ENCODE results near the gene MTA1. TPM values are rescaled to one million over a fixed set of nuclear protein-coding genes. Genes with fewer than 3 reads are reported as not detected.

Gene MTA1
- total RNA-seq, 3 donors from 2014 or later (not counting 1 experiment from before 2014, with no cell fraction given): 104 to 125 (median 112) TPM

DNA sequence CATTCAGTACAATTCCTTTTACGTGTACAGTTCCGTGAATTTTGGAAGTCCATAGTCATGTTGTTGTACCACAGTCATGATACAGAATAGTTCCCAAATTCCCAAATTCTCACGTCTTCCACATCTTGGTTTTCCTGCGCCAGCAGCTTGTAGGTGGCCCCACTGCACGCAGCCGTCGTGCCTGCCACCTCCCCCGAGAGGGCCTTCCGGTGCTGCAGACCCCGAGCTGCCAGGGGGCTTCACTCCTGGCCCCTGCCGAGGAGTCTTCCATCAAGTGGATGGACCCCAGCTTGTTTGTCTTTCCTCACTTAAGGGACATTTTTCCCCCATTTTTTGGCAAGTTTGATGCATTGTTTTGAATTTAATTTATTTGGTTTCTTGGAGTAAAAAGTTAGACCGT, 16.8 kb downstream of the MTA1 start:
- TF ChIP-seq CTCF (IDR thresholded peaks at IDR 0.05): no peak
- Histone ChIP-seq H3K4me1 (ENCODE audit: control insufficient read depth, insufficient read depth, low read length) (no peaks in the 10 kb centered on the region), H3K9me3 (ENCODE audit: control insufficient read depth, insufficient read depth, low read length) (no peaks in the 10 kb centered on the region), H3K27ac (ENCODE audit: low read length) (no peak overlapping the region), H3K4me3 (ENCODE audit: low read length) (no peak overlapping the region), H3K27me3 (ENCODE audit: control insufficient read depth, insufficient read depth, low read length) (no peaks in the 10 kb centered on the region), H3K36me3 (ENCODE audit: control insufficient read depth, insufficient read depth, low read length) (peaks cover 6% of the 10 kb centered on the region)
- Mint-ChIP-seq H3K9me3 (no peaks in the 10 kb centered on the region), H3K27ac (no peak overlapping the region), H3K4me3 (no peak overlapping the region), H3K36me3 (no peaks in the 10 kb centered on the region), H3K27me3 (ENCODE audit: low read depth in 2 of 2) (no peaks in the 10 kb centered on the region), H3K4me1 (peaks cover 16 to 18% of the 10 kb centered on the region in 2 donors)
- ATAC-seq: no peak
- DNase-seq: no peak
- WGBS (ENCODE audit: insufficient coverage): 96% methylated on average over 12 of the region's 12 CpGs
- intact Hi-C loops (cut with micrococcal nuclease): no loop called here

DNA sequence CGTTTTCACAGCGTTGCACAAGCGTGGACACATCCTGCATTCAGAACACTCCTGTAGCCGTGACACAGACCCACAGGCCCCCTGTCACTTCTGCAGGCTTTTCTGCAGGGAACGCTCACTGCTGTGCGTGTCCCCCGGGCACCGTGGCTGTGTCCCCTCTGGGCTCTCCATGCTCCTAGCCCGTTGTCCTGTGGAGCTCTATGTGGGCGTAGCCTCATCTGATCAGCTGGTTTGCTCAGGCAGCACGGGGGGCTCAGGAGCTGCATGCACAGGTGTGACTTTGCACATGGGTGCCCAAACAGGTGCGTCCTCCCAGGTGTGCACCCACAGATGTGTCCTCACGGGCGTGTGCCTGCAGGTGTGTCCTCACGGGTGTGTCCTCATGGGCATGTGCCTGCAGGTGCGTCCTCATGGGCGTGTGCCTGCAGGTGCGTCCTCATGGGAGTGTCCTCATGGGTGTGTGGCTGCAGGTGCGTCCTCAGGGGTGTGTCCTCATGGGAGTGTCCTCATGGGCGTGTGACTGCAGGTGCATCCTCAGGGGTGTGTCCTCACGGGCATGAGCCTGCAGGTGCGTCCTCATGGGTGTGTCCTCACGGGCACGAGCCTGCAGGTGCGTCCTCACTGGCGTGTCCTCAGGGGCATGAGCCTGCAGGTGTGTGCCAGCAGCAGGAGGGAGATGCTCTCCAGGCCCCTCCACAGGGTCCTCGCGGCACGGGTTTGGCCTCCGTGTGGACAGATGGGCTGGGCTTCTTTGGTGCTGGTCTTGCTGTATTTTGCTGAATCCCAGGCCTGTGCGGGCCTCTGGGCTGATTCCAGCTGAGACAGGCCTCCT, 17.5 kb downstream of the MTA1 start:
- Histone ChIP-seq H3K27me3 (ENCODE audit: control insufficient read depth, insufficient read depth, low read length) (no peaks in the 10 kb centered on the region), H3K4me3 (ENCODE audit: low read length) (no peak overlapping the region), H3K36me3 (ENCODE audit: control insufficient read depth, insufficient read depth, low read length) (peaks cover 7% of the 10 kb centered on the region), H3K4me1 (ENCODE audit: control insufficient read depth, insufficient read depth, low read length) (no peaks in the 10 kb centered on the region), H3K27ac (ENCODE audit: low read length) (no peak overlapping the region), H3K9me3 (ENCODE audit: control insufficient read depth, insufficient read depth, low read length) (no peaks in the 10 kb centered on the region)
- no peaks in the 10 kb centered on the region for H3K36me3 Mint-ChIP-seq
- H3K27ac Mint-ChIP-seq: no peak overlapping the region
- H3K9me3 Mint-ChIP-seq: no peaks in the 10 kb centered on the region
- no peak for DNase-seq
- peaks cover 18 to 23% of the 10 kb centered on the region in 2 donors for H3K4me1 Mint-ChIP-seq
- H3K4me3 Mint-ChIP-seq: no peak overlapping the region
- intact Hi-C loops (cut with micrococcal nuclease): no loop called here
- WGBS (ENCODE audit: insufficient coverage): 88% methylated on average over 31 of the region's 31 CpGs
- no peak for ATAC-seq
- no peaks in the 10 kb centered on the region for H3K27me3 Mint-ChIP-seq (ENCODE audit: low read depth in 2 of 2)
- no peak for TF ChIP-seq CTCF (IDR thresholded peaks at IDR 0.05)

DNA sequence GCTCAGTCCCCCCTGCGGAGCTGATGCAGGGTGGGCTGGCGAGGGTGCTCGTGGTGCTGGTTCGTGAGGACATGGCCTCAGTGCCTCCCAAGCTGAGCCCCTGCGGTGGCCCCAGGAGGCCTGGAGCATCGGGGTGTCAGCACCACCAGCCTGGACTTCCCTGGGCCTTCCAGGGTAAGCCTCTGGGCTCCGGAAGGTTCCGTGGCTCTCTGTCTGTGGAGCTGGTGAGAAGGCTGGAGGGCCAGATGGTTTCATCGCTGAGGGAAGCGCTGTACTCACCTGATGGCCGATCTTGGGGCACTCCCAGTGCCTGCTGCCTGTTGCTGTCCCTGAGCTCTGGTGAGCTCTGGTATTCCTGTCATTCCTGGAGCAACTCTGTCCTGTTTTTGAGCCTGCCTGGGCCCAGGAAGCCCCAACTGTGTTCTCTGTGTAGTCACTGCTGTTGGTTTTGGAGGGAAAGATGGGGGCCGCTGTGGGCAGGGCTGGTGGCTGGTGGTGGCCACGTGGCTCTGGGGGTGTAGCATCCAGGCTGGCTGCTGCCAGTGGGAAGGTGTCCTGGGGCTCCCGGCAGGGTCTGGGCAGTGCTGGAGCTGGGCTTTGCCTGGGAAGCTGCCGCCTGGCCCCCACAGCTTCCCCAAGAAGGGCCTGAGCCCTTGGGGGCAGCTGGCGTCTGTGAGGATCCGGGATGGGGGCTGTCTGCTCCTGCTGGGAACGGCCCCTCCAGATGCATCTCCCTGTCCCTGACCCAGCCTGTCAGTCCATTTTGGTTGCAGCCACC, 18.3 kb downstream of the MTA1 start:
- Mint-ChIP-seq H3K27me3 (ENCODE audit: low read depth in 2 of 2) (no peaks in the 10 kb centered on the region), H3K9me3 (no peaks in the 10 kb centered on the region), H3K36me3 (no peaks in the 10 kb centered on the region), H3K27ac (no peak overlapping the region), H3K4me1 (peaks cover 18 to 23% of the 10 kb centered on the region in 2 donors), H3K4me3 (no peak overlapping the region)
- ATAC-seq (no peak), DNase-seq (no peak)
- intact Hi-C loops (cut with micrococcal nuclease): loop anchor here (1.0 kb wide), 1 partner anchor 27 kb away; no protein-coding TSS in a partner anchor
- no peaks in the 10 kb centered on the region for H3K27me3 ChIP-seq (ENCODE audit: control insufficient read depth, insufficient read depth, low read length)
- no peak overlapping the region for H3K4me3 ChIP-seq (ENCODE audit: low read length)
- WGBS (ENCODE audit: insufficient coverage): 97% methylated on average over 18 of the region's 18 CpGs
- peaks cover 13% of the 10 kb centered on the region for H3K36me3 ChIP-seq (ENCODE audit: control insufficient read depth, insufficient read depth, low read length)
- TF ChIP-seq CTCF (IDR thresholded peaks at IDR 0.05): no peak
- H3K4me1 ChIP-seq (ENCODE audit: control insufficient read depth, insufficient read depth, low read length): no peaks in the 10 kb centered on the region
- H3K9me3 ChIP-seq (ENCODE audit: control insufficient read depth, insufficient read depth, low read length): no peaks in the 10 kb centered on the region
- no peak overlapping the region for H3K27ac ChIP-seq (ENCODE audit: low read length)

Data from natural killer cell (primary cell).